Activated CD4-positive, CD25-positive, alpha-beta regulatory T cell treated with anti-CD3 and anti-CD28 coated beads, Interleukin-2, amount 50 U/mL, for 16 hours (primary cell): ENCODE results near the gene SARDH.
"Not testable (repeated sequence)": the region's sequence is repeated elsewhere in the genome, so short reads cannot be mapped to it uniquely, and the experiment has no call there.

Experiments
- DNase-seq: peaks from one replicate; pipeline ENCODE4 v3.0.0-alpha.2; 2020; ENCODE audit warnings: low read depth, low spot score

Gene SARDH

GRCh38 chr9:133777068-133777791 is 39.1 kb upstream of the SARDH start:
- DNase-seq: no peak

DNA sequence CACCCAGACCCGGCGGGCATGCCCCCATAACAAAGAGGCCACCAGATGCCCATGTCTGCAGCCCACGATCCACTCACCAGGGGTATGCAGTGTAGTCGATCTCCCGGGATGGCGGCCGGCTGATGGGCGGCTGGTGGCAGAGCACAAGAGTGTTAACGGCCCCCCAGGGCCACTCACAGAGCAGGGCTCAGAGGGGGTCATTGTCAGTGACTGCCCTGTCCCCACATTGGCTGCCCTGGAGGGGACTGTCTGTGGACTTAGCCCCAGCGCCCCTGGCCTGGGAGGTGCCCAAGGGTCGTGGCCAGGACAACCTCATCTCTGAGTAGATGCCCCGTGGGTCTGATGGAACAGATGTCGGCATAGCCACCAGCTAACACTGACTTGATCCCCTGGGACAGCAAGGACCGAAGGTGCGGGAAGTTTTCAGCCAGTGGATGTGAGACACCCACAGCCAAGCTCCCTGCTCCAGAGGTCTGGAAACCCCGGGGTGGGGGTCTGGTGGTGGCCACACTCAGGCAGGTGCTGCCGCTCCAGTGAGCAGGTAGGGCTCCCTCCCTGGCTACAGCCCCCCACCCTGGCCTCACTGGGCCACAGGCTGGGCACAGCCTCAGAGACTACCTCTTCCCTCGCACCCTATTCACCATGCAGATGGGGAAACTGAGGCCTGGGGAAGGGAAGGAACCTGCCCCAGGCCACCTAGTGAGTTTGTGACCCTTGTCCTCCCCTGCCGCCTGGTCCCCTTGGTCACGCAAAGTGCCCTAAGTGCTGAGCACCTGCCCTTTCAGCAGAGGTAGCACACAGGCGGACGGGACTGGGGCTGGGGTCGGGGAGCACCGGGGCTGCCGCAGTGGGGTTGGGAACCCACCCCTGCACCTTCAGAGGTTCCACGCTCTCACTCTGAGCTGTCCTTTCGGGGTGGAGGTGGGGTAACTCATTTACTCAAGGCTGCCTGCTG is 38.1 kb upstream of the SARDH start:
- no peak for DNase-seq

GRCh38 chr9:133775291-133775690 is 37.1 kb upstream of the SARDH start:
- DNase-seq: no peak

GRCh38 chr9:133774799-133775198 is 36.6 kb upstream of the SARDH start:
- no peak for DNase-seq

DNA sequence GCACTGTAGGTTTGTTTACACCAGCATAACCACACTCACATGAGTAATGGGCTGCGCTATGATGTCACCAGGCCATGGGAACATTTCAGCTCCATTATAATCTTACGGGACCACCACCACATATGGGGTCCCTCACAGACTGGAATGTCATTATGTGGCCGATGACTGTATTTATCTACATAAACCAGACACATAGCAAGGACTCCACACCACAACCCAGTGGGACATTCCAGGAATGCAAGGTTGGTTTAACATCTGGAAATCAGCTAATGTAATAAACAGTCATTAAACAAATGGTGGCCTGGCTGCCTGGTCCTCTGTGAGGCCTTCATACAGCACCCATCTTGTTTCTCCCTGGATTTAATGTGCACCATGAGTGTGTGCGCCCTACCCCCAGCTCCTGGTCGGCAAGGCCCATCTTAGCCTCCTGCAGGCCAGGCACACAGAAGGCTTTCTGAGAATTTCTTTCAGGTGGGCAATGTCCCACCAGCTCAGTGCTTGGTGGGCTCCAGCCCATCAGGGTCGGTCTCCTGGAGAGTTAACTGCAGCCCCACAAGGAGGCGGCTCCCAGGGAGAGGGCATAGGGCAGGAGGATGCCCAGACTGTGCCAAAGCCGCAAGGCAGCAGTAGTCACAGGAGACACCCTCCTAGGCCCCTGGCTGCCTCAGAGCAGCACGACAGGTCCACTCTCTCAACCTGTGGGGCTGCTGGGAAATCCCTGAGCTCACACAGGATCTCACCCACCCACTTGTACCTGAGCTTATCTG is 35.9 kb upstream of the SARDH start:
- no peak for DNase-seq

GRCh38 chr9:133772581-133772980 is 34.4 kb upstream of the SARDH start:
- no peak for DNase-seq

- DNase-seq: no peak
These were observed 33.6 kb upstream of the SARDH start for GRCh38 chr9:133771486-133772482.

GRCh38 chr9:133770076-133770777 is 32.1 kb upstream of the SARDH start:
- no peak for DNase-seq

DNA sequence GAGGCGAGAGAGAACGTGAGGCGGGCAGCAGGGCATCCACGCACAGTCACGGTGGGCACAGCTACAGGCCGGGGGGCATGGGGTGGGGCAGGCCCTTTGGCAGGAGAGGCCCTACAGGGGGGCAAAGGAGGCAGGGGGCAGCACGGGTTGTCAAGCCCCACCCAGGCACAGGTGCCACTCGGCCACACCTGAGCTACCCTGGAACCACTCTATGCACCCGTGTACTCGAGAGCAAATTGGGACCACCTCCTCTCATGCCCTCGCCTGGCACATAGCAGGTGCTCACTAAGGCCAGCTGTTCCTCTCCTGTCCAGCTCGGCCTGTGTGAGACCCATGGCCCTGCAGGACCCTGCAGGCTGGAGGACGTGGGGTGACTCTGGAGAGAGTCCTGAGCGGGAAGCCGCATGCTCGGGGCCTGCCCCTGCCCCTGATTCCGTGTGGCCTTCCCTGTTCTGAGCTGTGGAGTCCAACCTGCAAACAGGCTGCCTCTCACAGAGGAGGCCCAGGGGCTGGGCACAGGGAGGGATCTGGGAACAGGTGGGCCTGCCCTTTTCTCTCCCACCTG is 31.4 kb upstream of the SARDH start:
- DNase-seq: no peak

DNA sequence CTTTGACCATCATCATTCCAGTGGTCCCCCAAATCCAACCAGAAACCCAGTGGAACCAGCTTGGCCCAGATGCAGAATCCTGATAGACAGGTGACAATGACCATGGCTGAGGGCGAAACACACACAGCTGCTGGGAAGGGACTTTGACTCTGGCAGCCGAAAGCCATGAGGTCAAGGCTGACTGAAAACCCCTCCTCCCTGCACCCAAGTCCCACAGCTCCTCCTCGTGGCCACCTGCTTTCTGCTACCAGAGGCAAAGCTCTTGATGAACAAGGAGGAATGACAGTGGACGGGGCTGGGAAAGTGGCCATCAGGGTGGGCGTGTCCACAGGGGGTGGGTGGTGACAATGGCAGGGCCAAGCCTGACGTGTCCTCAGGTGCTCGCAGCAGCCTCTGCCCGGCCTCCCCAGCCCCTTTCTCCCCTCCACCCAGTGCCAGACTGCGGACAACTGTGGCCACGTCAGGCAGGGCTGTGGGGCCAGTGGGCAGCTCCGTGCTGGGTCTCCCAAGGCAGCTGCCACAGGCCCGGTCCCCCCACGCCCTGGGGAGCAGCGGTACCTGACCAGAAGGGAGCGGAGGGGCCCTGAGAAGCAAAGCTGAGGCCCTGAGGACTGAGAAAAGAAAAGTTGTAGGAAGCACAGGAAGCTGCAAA is 30.8 kb upstream of the SARDH start:
- DNase-seq: no peak

DNA sequence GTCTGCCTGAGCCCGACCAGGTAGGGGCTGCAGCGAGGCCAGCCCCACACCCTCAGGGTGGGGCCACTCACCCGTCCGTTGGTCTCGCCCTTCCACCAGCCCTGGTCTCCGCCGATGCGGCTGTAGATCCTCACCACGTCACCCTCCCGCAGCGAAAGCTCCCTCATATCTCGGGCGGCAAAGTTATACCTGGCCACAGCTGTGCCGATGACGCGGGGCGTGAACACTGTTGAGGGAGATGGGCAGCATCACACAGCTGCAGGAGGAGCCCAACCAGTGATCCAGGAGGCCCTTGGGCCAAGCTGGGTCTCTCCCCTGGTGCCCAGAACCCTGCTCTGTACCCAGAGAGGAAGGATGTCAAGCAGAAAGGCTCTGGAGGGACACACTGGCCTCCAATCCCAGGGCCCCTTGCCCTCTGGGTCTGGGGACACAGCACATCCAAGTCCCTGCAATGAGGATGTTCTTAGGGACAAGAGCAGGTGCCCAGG is 30.3 kb upstream of the SARDH start:
- no peak for DNase-seq

DNA sequence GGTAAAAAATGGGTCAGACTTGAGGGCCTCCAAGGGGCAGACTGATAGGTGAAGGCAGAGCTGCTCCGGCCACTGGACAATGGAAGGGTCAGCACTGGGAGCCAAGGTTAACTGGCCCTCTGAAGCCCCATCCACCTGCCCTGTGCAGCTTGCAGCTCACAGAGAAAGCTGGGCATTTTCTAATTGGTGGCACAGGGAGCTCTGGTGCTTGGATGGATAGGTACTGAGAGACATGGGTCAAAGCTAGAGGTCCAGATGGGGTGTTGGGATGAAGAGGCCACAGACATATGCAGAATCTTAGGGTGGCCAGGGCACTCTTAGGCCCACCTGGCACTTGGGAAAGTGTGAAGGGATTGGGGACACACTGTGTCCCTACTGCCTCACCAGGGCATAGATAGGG is 29.5 kb upstream of the SARDH start:
- no peak for DNase-seq

DNA sequence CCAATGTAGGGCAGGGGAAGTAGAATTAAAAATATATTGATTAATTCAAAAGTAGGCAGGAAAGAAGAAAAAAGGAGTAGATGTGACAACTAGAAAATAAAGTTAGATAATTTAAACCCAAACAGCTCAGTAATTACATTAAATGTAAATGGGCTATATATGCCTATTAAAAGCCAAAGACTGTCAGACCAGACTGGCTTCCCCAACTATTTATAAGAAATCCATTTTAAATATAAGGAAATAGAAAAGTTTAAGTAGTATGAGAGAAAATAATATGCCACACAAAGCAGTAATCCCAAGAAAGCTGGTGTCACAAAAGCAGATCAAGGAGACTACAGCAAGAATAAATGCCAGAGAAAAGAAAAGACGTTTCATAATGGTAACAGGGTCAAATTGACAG is 28.9 kb upstream of the SARDH start:
- DNase-seq: no peak

DNA sequence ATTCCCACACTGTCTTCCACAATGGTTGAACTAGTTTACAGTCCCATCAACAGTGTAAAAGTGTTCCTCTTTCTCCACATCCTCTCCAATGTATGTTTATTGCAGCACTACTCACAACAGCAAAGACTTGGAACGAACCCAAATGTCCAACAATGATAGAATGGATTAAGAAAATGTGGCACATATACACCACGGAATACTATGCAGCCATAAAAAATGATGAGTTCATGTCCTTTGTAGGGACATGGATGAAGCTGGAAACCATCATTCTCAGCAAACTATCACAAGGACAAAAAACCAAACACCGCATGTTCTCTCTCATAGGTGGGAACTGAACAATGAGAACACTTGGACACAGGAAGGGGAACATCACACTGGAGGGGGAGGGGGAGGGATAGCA is 28.1 kb upstream of the SARDH start:
- not testable (repeated sequence) for DNase-seq

- DNase-seq: no peak
These were observed 25.4 kb upstream of the SARDH start for GRCh38 chr9:133763272-133764183.

DNA sequence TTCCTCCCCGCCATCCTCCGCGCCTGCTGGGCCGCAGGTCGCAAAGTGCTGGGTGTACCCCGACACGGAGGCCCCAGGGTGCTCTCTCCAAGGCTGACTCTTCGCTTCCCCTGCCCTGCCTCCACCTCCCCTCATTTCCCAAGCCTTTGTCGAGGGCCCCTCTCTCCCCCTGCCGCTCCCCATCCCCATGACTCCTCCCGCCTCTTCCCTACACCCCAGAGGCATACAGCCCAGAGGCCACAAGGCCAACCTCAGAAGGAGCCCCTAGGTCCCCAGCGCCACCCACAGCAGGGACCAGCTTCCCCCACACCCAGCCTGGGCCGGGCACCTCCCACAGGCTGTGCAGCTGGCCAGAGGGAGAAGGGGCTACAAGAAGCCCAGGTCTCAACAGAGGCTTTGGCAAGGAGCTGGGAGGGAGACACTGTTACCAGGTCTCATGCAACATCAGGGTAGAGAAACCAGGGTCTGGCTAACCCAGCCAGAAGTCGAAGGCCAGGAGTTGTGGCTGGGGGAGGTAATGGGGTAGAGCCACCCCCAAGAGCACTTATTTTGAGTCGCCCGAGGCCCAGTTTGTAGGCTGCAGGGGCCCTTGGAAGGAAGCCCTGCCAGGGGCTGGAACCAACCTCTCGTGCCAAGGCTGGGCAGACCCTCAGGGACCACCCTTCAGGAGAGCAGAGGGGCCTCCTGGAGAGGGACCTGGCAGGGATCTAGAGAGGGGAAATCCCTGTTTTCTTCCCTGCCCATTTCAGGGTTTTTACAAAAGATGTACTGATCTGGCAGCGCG is 24.5 kb upstream of the SARDH start:
- no peak for DNase-seq

- no peak for DNase-seq
These were observed 23.6 kb upstream of the SARDH start for GRCh38 chr9:133761641-133762248.
